GDM1 (cell line): ENCODE results near the gene PLIN4.

Experiments used
- DNase-seq: peaks from one replicate; lab custom pipeline; 2025; lab: John Stamatoyannopoulos, UW

Gene PLIN4

GRCh38 chr19:4525563-4526002 is 7.3 kb upstream of the PLIN4 start:
- DNase-seq = no peak

- peak; percentile 57 for DNase-seq
These were observed 6.7 kb upstream of the PLIN4 start for GRCh38 chr19:4524808-4525562.

DNA sequence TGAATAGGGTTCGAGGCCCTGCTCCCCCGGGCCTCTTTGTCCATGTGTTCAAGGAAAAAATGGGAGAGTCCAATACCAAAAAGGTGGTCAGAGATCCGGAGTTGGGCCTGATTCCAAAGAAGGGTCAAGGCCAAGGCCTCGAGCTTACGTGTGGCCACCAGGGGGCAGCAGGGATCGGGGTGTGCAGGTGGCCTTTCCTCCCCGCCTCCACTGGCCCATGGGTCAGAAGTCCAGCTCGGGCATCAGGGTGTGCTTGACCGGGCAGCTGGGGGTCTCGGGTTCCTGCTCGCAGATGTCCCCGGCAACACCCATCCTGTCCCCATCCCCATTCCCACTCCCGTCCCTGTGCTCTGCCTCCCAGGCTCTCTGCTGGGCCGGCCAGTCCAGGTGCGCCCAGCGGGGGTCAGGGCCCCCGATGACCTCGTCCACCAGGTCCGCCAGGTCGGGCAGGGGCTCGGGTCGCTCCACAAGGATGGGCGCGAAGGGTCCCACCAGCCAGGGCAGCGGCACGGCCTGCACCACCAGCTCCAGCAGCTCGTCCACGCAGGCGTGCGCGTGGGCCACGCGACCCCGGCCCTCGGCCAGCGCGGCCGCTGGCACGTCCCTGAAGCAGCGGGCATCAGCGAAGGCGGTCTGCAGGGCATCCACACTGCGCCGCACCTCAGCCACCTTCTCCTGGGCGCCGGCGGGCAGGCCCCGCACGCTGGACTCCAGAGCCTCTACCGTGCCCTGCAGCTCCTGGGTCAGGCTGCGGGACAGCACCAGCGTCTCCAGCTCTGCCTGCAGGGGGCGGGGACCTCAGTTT is 5.2 kb upstream of the PLIN4 start:
- DNase-seq = no peak

DNA sequence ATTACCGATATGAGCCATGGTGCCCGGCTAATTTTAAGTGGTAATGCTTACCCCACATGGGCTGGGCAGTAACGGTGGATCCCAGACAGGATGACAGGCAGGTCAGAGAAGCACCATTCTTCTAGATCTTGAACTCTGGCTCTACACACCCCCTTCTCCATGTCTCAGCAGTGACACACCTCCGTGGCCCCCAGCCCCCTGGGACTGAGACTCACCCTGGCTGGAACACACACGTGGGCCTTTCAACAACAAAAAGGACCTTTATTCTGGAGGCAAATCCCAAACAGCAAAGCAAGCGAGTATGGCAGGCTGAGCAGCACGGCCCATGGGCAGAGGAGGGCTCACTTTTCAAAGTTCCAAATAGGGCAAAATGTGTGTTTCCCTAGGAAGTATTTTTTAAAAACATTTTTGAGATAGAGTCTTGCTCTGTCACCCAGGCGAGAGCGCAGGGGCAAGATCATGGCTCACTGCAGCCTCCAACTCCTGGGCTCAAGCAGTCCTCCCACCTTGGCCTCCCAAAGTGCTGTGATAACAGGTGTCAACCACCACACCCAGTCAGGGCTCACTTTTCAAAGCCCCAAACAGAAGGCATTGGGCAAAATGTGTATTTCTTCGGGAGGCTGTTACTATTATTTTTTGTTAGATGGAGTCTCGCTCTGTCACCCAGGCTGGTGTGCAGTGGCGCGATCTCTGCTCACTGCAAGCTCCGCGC is 4.2 kb upstream of the PLIN4 start:
- no peak for DNase-seq

GRCh38 chr19:4521888-4522242 is 3.6 kb upstream of the PLIN4 start:
- no peak for DNase-seq

DNA sequence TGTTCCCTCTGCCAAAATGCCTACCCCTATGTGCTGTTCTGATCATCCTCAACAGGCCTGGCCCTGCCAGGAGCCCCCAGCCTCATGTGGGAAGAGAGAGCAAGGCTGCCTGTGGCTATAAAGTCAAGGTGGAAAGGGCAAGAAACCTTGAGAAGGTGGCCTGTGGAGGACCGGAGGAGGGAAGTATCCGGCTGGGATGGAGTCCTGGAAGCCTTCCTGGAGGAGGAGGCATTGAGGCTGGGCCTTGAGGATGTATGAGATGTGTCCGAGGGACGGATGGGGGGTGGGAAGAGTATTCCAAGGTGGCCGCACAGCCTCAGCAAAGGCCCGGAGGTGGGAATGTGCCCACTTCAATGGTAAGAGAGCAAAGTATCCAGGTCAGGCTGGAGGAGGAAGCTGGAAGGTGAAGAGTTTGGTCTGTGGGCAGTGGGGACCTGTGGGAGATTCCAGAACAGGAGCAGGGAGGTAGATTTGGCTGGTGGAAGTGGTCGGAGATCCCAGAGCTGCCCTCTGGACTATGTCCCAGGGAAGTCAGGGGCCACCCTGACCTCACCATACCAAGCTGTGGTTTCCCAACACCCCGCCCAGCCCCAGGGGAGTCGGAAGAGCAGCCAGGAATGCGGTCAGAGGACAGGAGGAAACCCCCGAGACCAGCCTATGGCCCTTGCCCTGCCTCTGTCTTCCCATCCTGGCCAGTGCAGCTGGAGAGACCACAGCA is 3.0 kb upstream of the PLIN4 start:
- DNase-seq = no peak

- DNase-seq = no peak
These were observed 1.4 kb upstream of the PLIN4 start for GRCh38 chr19:4519521-4520277.

- DNase-seq = no peak
These were observed 848 bp upstream of the PLIN4 start for GRCh38 chr19:4519172-4519496.

DNA sequence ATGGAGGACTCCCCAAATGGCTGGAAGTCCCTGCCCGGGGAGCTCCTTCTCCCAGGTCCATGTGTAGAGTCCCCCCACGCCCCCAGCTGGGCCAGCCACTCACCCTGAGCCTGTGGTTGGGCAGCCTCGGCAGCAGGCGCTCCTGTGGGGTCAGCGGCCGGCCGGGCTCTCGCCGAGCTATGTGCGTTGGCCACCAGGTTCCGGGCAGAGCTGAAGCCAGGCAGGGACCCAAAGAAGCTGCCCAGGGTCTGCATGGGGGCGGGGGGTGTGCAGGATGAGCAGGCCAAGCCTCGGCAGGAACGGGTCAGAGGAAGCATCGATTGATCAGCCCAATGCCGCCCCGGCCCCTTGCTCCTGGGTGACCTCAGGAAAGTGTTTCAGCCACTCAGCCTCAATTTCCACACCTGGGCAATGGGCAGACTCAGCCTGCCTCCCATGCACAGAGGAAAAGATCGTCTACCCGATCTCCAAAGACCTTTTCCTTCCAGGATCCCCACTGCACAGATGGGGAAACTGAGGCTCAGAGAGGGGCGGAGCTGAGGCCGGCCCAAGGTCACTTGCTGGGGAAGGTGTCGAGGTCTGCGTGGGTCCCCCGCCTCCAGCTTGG is 732 bp downstream of the PLIN4 start:
- DNase-seq = no peak

GRCh38 chr19:4516939-4517300 is 1.4 kb downstream of the PLIN4 start:
- no peak for DNase-seq

GRCh38 chr19:4516199-4516938 is 1.9 kb downstream of the PLIN4 start:
- DNase-seq = no peak

- no peak for DNase-seq
These were observed 2.6 kb downstream of the PLIN4 start for GRCh38 chr19:4515732-4516131.

DNA sequence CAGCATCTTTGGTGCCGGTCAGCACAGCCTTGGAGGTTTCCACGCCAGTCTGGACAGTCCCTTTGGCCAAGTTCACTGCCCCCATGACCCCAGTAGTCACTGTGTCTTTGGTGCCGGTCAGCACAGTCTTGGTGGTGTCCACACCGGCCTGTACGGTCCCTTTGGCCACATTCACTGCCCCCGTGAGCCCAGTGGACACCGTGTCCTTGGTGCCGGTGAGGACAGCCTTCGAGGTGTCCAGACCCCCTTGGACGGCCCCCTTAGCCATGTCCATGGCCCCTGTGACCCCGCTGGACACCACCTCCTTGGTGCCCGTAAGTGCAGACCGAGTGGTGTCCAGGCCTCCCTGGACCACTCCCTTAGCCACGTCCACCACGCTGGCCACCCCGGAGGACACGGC is 5.0 kb downstream of the PLIN4 start:
- no peak for DNase-seq

- DNase-seq = no peak
These were observed 6.2 kb downstream of the PLIN4 start for GRCh38 chr19:4512070-4512469.

DNA sequence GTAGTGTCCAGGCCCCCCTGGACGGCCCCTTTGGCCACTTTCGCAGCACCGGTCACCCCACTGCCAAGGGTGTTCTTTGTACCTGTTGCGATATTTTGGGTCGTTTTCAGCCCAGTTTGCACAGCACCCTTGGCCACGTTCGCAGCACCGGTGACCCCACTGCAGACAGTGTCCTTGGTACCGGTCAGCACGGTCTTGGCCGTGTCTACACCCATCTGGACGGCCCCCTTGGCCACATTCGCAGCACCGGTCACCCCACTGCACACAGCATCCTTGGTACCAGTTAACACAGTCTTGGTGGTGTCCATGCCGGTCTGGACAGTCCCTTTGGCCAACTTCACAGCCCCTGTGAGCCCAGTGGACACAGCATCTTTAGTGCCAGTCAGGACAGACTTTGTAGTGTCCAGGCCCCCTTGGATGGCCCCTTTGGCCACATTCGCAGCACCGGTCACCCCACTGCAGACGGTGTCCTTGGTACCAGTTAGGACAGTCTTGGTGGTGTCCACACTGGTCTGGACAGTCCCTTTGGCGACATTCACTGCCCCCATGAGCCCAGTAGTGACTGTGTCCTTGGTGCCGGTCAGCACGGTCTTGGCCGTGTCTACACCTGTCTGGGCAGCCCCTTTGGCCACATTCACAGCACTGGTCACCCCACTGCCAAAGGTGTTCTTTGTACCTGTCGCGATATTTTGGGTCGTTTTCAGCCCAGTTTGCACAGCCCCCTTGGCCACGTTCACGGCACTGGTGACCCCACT is 6.8 kb downstream of the PLIN4 start:
- DNase-seq = no peak

- no peak for DNase-seq
These were observed 7.6 kb downstream of the PLIN4 start for GRCh38 chr19:4510435-4511255.

DNA sequence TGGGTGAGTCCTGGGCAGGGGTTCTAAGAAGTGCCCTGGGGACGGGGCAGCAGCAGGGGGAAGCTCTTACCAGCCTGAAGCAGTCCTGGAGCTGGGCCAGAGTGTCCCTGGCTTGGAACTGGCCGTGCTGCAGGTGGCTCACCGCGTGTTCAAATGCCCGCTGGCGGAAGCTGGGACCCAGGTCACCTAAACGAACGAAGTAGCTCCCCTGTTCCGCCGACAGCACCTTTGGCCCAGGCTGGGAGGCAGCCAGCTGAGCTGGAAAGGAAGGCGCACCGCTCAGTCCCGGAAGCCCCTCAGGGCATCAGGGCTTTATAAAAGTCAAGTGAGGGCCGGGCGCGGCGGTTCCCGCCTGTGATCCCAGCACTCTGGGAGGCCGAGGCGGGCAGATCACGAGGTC is 9.6 kb downstream of the PLIN4 start:
- DNase-seq = no peak

DNA sequence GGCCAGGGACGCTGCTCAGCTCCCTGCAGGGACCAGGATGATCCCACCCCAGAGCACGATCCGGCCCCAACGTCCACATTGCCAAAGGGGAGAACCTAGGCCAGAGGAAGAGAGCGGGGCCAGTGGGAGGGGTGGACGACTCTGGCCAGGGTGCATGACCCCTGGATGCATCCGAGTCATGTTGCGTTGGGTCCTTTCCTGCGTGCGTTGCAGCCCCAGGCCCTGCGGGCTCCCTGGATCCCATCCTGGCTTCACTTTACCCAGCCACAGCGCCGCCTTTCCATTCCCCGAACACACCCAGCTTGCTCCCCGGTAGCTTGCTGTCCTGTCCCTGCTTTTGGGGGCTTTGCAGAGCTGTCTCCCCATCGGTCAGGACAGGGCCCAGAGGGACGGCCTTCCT is 10.5 kb downstream of the PLIN4 start:
- DNase-seq = no peak

DNA sequence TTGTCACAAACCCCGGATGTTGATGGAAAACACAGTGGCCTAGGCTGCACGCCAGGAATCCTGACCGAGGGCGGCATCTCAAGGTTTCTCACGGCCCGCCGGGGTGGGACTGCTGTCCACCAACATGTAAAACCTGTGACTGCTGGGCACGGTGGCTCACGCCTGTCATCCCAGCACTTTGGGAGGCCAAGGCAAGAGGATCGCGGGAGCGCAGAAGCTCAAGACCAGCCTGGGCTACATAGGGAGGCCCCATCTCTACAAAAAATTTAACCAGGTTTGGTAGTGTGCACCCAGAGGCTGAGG is 11.2 kb downstream of the PLIN4 start:
- DNase-seq = no peak
